Activated CD4-positive, alpha-beta T cell treated with anti-CD3 and anti-CD28 coated beads for 36 hours (primary cell): ENCODE data around the gene PMS1. TPM values are rescaled to one million over a fixed set of nuclear protein-coding genes. Genes with fewer than 3 reads are reported as not detected.
"Not testable (repeated sequence)": the region's sequence is repeated elsewhere in the genome, so short reads cannot be mapped to it uniquely, and the experiment has no call there.

Experiments used
- ATAC-seq: fragments of 200-7000 bp; cut with Tn5 transposase; one replicate; pipeline ENCODE4 v1.10.0; 2021; ENCODE audit warnings: mild to moderate bottlenecking, moderate library complexity
- CTCF ChIA-PET: fragments of 350-600 bp; sonication (Branson Sonifier 250); formaldehyde crosslinking; loops from one replicate; lab custom pipeline; 2021; ENCODE audit warnings: antibody characterized with exemption; lab: Charles Lee
- POLR2A ChIA-PET: fragments of 350-600 bp; sonication (Branson Sonifier 250); formaldehyde crosslinking; loops from one replicate; lab custom pipeline; 2021; ENCODE audit warnings: antibody characterized with exemption, inconsistent platforms; lab: Charles Lee
- DNase-seq: peaks from one replicate; pipeline ENCODE4 v3.0.0-alpha.2; 2020
- H3K27ac Mint-ChIP-seq: one replicate; pipeline ENCODE4 v1.8.0; 2021; ENCODE audit warnings: mixed read lengths
- H3K27me3 Mint-ChIP-seq: one replicate; pipeline ENCODE4 v1.8.0; 2021; ENCODE audit warnings: mixed read lengths
- H3K36me3 Mint-ChIP-seq: one replicate; pipeline ENCODE4 v1.8.0; 2021; ENCODE audit warnings: low read depth, mixed read lengths
- H3K4me1 Mint-ChIP-seq: one replicate; pipeline ENCODE4 v1.8.0; 2021; ENCODE audit warnings: mixed read lengths
- H3K4me3 Mint-ChIP-seq: one replicate; pipeline ENCODE4 v1.8.0; 2021; ENCODE audit warnings: mild to moderate bottlenecking, moderate library complexity, mixed read lengths
- H3K9me3 Mint-ChIP-seq: one replicate; pipeline ENCODE4 v1.8.0; 2021; ENCODE audit warnings: low read depth, mixed read lengths
- intact Hi-C, 2 experiments: fragments of 100-400 bp; cut with DNase I in 1 of 2; cut with micrococcal nuclease in 1 of 2; formaldehyde crosslinking; loops; one replicate each; pipeline versions ENCODE4 v1.14.2 to v1.15.1; 2022 to 2024; cut with DNase I, micrococcal nuclease
- total RNA-seq, 2 experiments: library from RNA; stranded (reverse); gene quantifications; one replicate each; pipeline ENCODE4 v1.2.3, GENCODE V29; 2021

The PMS1 gene
- total RNA-seq, 2 experiments from 2014 or later: 45.8 to 47.4 TPM

- intact Hi-C loops: no loop called here
- no peak overlapping the region for H3K4me3 Mint-ChIP-seq
- POLR2A ChIA-PET: no interaction called here
- ATAC-seq (no peak), DNase-seq (no peak)
- no peaks in the 10 kb centered on the region for H3K9me3 Mint-ChIP-seq
- CTCF ChIA-PET: no interaction called here
- peaks cover 6% of the 10 kb centered on the region for H3K27me3 Mint-ChIP-seq
- no peak overlapping the region for H3K27ac Mint-ChIP-seq
- no peaks in the 10 kb centered on the region for H3K4me1 Mint-ChIP-seq
- no peaks in the 10 kb centered on the region for H3K36me3 Mint-ChIP-seq
Measured at GRCh38 chr2:189885368-189885767, 101.1 kb downstream of the PMS1 start.

GRCh38 chr2:189892546-189893294, 108.5 kb downstream of the PMS1 start:
- CTCF ChIA-PET, H3K27me3 Mint-ChIP-seq, POLR2A ChIA-PET, intact Hi-C loops, H3K36me3 Mint-ChIP-seq, H3K4me1 Mint-ChIP-seq, ATAC-seq, H3K27ac Mint-ChIP-seq, H3K9me3 Mint-ChIP-seq, DNase-seq, H3K4me3 Mint-ChIP-seq: not testable (repeated sequence)

GRCh38 chr2:189896809-189897208, 112.6 kb downstream of the PMS1 start:
- peaks cover 3% of the 10 kb centered on the region for H3K27me3 Mint-ChIP-seq
- no peaks in the 10 kb centered on the region for H3K9me3 Mint-ChIP-seq
- no peak overlapping the region for H3K4me3 Mint-ChIP-seq
- DNase-seq (no peak), ATAC-seq (no peak)
- POLR2A ChIA-PET: no interaction called here
- H3K4me1 Mint-ChIP-seq: no peaks in the 10 kb centered on the region
- intact Hi-C loops: no loop called here
- no peaks in the 10 kb centered on the region for H3K36me3 Mint-ChIP-seq
- CTCF ChIA-PET: interaction anchor here (0.6 kb wide), 1 partner anchor 284 kb away, joined by 3 read pairs; a partner anchor contains a TSS
- no peak overlapping the region for H3K27ac Mint-ChIP-seq

GRCh38 chr2:189899101-189899500, 114.9 kb downstream of the PMS1 start:
- Mint-ChIP-seq H3K9me3 (no peaks in the 10 kb centered on the region), H3K36me3 (no peaks in the 10 kb centered on the region), H3K27me3 (peaks cover 3% of the 10 kb centered on the region), H3K4me1 (no peaks in the 10 kb centered on the region), H3K4me3 (no peak overlapping the region), H3K27ac (no peak overlapping the region)
- ChIA-PET POLR2A (no interaction called here), CTCF (interaction anchor here (0.5 to 0.8 kb wide), 3 partner anchors 15 to 148 kb away, joined by 3 read pairs; no protein-coding TSS in a partner anchor)
- ATAC-seq: no peak
- intact Hi-C loops: no loop called here
- DNase-seq: no peak

GRCh38 chr2:189900726-189901125, 116.5 kb downstream of the PMS1 start:
- DNase-seq (no peak), ATAC-seq (no peak)
- no peaks in the 10 kb centered on the region for H3K9me3 Mint-ChIP-seq
- no peak overlapping the region for H3K27ac Mint-ChIP-seq
- peaks cover 3% of the 10 kb centered on the region for H3K27me3 Mint-ChIP-seq
- intact Hi-C loops: no loop called here
- no peaks in the 10 kb centered on the region for H3K4me1 Mint-ChIP-seq
- CTCF ChIA-PET: no interaction called here
- H3K36me3 Mint-ChIP-seq: no peaks in the 10 kb centered on the region
- H3K4me3 Mint-ChIP-seq: no peak overlapping the region
- POLR2A ChIA-PET: no interaction called here

- H3K27ac Mint-ChIP-seq: no peak overlapping the region
- H3K4me3 Mint-ChIP-seq: no peak overlapping the region
- H3K36me3 Mint-ChIP-seq: no peaks in the 10 kb centered on the region
- CTCF ChIA-PET: no interaction called here
- intact Hi-C loops: no loop called here
- ATAC-seq: no peak
- no peaks in the 10 kb centered on the region for H3K4me1 Mint-ChIP-seq
- peaks cover 5% of the 10 kb centered on the region for H3K27me3 Mint-ChIP-seq
- H3K9me3 Mint-ChIP-seq: no peaks in the 10 kb centered on the region
- POLR2A ChIA-PET: no interaction called here
- no peak for DNase-seq
Measured at GRCh38 chr2:189901664-189902063, 117.4 kb downstream of the PMS1 start.

- no peaks in the 10 kb centered on the region for H3K9me3 Mint-ChIP-seq
- ChIA-PET CTCF (interaction anchor here (0.8 to 1.0 kb wide), 2 partner anchors 15 to 272 kb away, joined by 3 to 4 read pairs; no protein-coding TSS in a partner anchor), POLR2A (no interaction called here)
- DNase-seq (no peak), ATAC-seq (no peak)
- intact Hi-C loops: no loop called here
- no peaks in the 10 kb centered on the region for H3K36me3 Mint-ChIP-seq
- H3K4me3 Mint-ChIP-seq: no peak overlapping the region
- peaks cover 6% of the 10 kb centered on the region for H3K27me3 Mint-ChIP-seq
- no peak overlapping the region for H3K27ac Mint-ChIP-seq
- no peaks in the 10 kb centered on the region for H3K4me1 Mint-ChIP-seq
Measured at GRCh38 chr2:189913821-189914220, 129.6 kb downstream of the PMS1 start.

- Mint-ChIP-seq H3K4me3 (no peak overlapping the region), H3K27ac (no peak overlapping the region), H3K27me3 (peaks cover 22% of the 10 kb centered on the region), H3K36me3 (no peaks in the 10 kb centered on the region), H3K4me1 (no peaks in the 10 kb centered on the region), H3K9me3 (no peaks in the 10 kb centered on the region)
- POLR2A ChIA-PET: no interaction called here
- DNase-seq (no peak), ATAC-seq (no peak)
- CTCF ChIA-PET: no interaction called here
- intact Hi-C loops: no loop called here
Measured at GRCh38 chr2:189916651-189917050, 132.4 kb downstream of the PMS1 start.

Other genes with a start within 250 kb of the PMS1 start
- 1 to 10 TPM; 4.2 TPM for gene SLC40A1, start 203.7 kb upstream of the PMS1 start, total RNA-seq
- 10 to 100 TPM; 50.9 to 58.4 TPM for gene ASNSD1, start 123.0 kb upstream of the PMS1 start, total RNA-seq
- gene ANKAR, start 109.8 kb upstream of the PMS1 start, total RNA-seq: 1 to 10 TPM; 2.5 to 2.7 TPM
- 10 to 100 TPM in 1 of 2 experiments, 1 to 10 TPM in 1; 9.8 to 11.6 TPM for gene OSGEPL1, start 21.7 kb upstream of the PMS1 start, total RNA-seq
- 10 to 100 TPM; 45.2 to 49.2 TPM for gene ORMDL1, start 111 bp upstream of the PMS1 start, total RNA-seq